MCF 10A (cell line): ENCODE data around the gene KCNE3. TPM values are rescaled to one million over a fixed set of nuclear protein-coding genes. Genes with fewer than 3 reads are reported as not detected.

Source experiments
- BruUV-seq: library from RNA; stranded (reverse); fragments of 400-500 nt; replicated peaks from 2 replicates; lab custom pipeline; 2021; lab: Mats Ljungman, UMichigan
- CTCF ChIA-PET: fragments of 300-600 bp; sonication (Branson Sonifier 250); formaldehyde crosslinking; extraction: SDS; loops from one replicate; lab custom pipeline; 2021; ENCODE audit warnings: antibody characterized with exemption, inconsistent platforms; lab: Yijun Ruan, JAX
- POLR2A ChIA-PET: fragments of 300-600, 350-650 bp; sonication (Branson Sonifier 250); formaldehyde crosslinking; extraction: SDS; loops from one replicate; lab custom pipeline; 2020; ENCODE audit warnings: antibody characterized with exemption, inconsistent platforms; lab: Yijun Ruan, JAX
- DNase-seq: peaks from one replicate; pipeline ENCODE4 v3.0.0-alpha.2; 2018; ENCODE audit not compliant: unreplicated experiment
- H3K27ac Mint-ChIP-seq: one replicate; pipeline ENCODE4 v1.8.0; 2022; ENCODE audit warnings: mild to moderate bottlenecking, low read depth, mixed read lengths; ENCODE audit not compliant: unreplicated experiment
- H3K27me3 Mint-ChIP-seq: one replicate; pipeline ENCODE4 v1.8.0; 2022; ENCODE audit warnings: mixed read lengths; ENCODE audit not compliant: insufficient read depth, unreplicated experiment
- H3K36me3 Mint-ChIP-seq: one replicate; pipeline ENCODE4 v1.8.0; 2022; ENCODE audit warnings: mild to moderate bottlenecking, moderate library complexity, mixed read lengths; ENCODE audit not compliant: insufficient read depth, unreplicated experiment
- H3K4me1 Mint-ChIP-seq: one replicate; pipeline ENCODE4 v1.8.0; 2022; ENCODE audit warnings: mixed read lengths; ENCODE audit not compliant: insufficient read depth, unreplicated experiment
- H3K4me3 Mint-ChIP-seq: one replicate; pipeline ENCODE4 v1.8.0; 2022; ENCODE audit warnings: mild to moderate bottlenecking, moderate library complexity, mixed read lengths; ENCODE audit not compliant: unreplicated experiment
- H3K9me3 Mint-ChIP-seq: one replicate; pipeline ENCODE4 v1.8.0; 2022; ENCODE audit warnings: mixed read lengths; ENCODE audit not compliant: unreplicated experiment
- CTCF ChIP-seq: fragments of 200-600 bp; IDR thresholded peaks from one replicate; pipeline ENCODE4 v1.8.0; 2022; ENCODE audit warnings: antibody characterized with exemption, mild to moderate bottlenecking; ENCODE audit not compliant: unreplicated experiment
- intact Hi-C: fragments of 100-400 bp; cut with micrococcal nuclease; formaldehyde crosslinking; loops from 2 replicates; pipeline ENCODE4 v1.14.1; 2022
- total RNA-seq: library from RNA; stranded (reverse); gene quantifications from 2 replicates; pipeline ENCODE4 v1.2.3, GENCODE V29; 2022

The KCNE3 gene
- total RNA-seq, 1 experiment from 2014 or later: not detected

- TF ChIP-seq CTCF: no peak
- Mint-ChIP-seq H3K4me1 (no peaks in the 10 kb centered on the region), H3K27ac (no peak overlapping the region), H3K27me3 (no peaks in the 10 kb centered on the region), H3K4me3 (no peak overlapping the region), H3K9me3 (no peaks in the 10 kb centered on the region), H3K36me3 (no peaks in the 10 kb centered on the region)
- POLR2A ChIA-PET: no interaction called here
- intact Hi-C loops: no loop called here
- CTCF ChIA-PET: interaction anchor here (1.5 kb wide), 1 partner anchor 22 kb away, joined by 5 read pairs; no protein-coding TSS in a partner anchor
- DNase-seq: no peak
- BruUV-seq: no TSS peak
Observed at GRCh38 chr11:74471668-74472429, 4.5 kb upstream of the KCNE3 start.

- Mint-ChIP-seq H3K9me3 (no peaks in the 10 kb centered on the region), H3K27me3 (no peaks in the 10 kb centered on the region), H3K27ac (no peak overlapping the region), H3K36me3 (no peaks in the 10 kb centered on the region), H3K4me1 (no peaks in the 10 kb centered on the region), H3K4me3 (no peak overlapping the region)
- BruUV-seq: no TSS peak
- CTCF ChIA-PET: interaction anchor here (0.8 to 1.5 kb wide), 2 partner anchors 21 to 100 kb away, joined by 5 read pairs; no protein-coding TSS in a partner anchor
- DNase-seq: no peak
- intact Hi-C loops: no loop called here
- no peak for TF ChIP-seq CTCF
- POLR2A ChIA-PET: interaction anchor here (0.6 kb wide), 1 partner anchor 66 kb away, joined by 3 read pairs; no protein-coding TSS in a partner anchor
Observed at GRCh38 chr11:74471037-74471436, 3.7 kb upstream of the KCNE3 start.

- Mint-ChIP-seq H3K27me3 (no peaks in the 10 kb centered on the region), H3K27ac (no peak overlapping the region), H3K9me3 (no peaks in the 10 kb centered on the region), H3K36me3 (no peaks in the 10 kb centered on the region), H3K4me1 (no peaks in the 10 kb centered on the region), H3K4me3 (no peak overlapping the region)
- ChIA-PET CTCF (interaction anchor here (0.6 to 1.9 kb wide), 6 partner anchors 17 to 191 kb away, joined by 3 to 9 read pairs (median 4); no protein-coding TSS in a partner anchor), POLR2A (interaction anchor here (0.6 kb wide), 1 partner anchor 67 kb away, joined by 3 read pairs; no protein-coding TSS in a partner anchor)
- TF ChIP-seq CTCF: no peak
- intact Hi-C loops: no loop called here
- no TSS peak for BruUV-seq
- no peak for DNase-seq
Observed at GRCh38 chr11:74470526-74470925, 3.2 kb upstream of the KCNE3 start.

GRCh38 chr11:74468936-74469335 lies 1.6 kb upstream of the KCNE3 start:
- ChIA-PET POLR2A (no interaction called here), CTCF (interaction anchor here (0.9 to 1.9 kb wide), 3 partner anchors 11 to 213 kb away, joined by 3 to 9 read pairs (median 6); no protein-coding TSS in a partner anchor)
- no peak for DNase-seq
- H3K27me3 Mint-ChIP-seq: no peaks in the 10 kb centered on the region
- no peak for TF ChIP-seq CTCF
- intact Hi-C loops: no loop called here
- H3K9me3 Mint-ChIP-seq: no peaks in the 10 kb centered on the region
- H3K4me3 Mint-ChIP-seq: no peak overlapping the region
- H3K36me3 Mint-ChIP-seq: no peaks in the 10 kb centered on the region
- no TSS peak for BruUV-seq
- no peaks in the 10 kb centered on the region for H3K4me1 Mint-ChIP-seq
- H3K27ac Mint-ChIP-seq: no peak overlapping the region
